OCI-LY7 (cell line): Measurements from ENCODE around the gene KIF13A.

Source experiments
- CTCF ChIP-seq: fragments of 200-600 bp; sonication (generic); conservative IDR thresholded peaks from 2 replicates; pipeline ENCODE4 v1.5.1; 2014; ENCODE audit warnings: mild to moderate bottlenecking, antibody characterized with exemption, low read length, moderate library complexity, mixed read lengths
- EZH2phosphoT487 ChIP-seq: fragments of 200-600 bp; sonication (generic); IDR thresholded peaks from 2 replicates; pipeline ENCODE4 v1.6.1; 2018; ENCODE audit warnings: low read depth, borderline replicate concordance, mild to moderate bottlenecking, mixed run types, antibody characterized with exemption, low read length, moderate library complexity, mixed read lengths

- TF ChIP-seq CTCF (no peak), EZH2phosphoT487 (no peak)
These were observed 19.5 kb downstream of the KIF13A start for GRCh38 chr6:17967668-17968518.
